ENCODE measurements around the gene SH3GL3.

DNA sequence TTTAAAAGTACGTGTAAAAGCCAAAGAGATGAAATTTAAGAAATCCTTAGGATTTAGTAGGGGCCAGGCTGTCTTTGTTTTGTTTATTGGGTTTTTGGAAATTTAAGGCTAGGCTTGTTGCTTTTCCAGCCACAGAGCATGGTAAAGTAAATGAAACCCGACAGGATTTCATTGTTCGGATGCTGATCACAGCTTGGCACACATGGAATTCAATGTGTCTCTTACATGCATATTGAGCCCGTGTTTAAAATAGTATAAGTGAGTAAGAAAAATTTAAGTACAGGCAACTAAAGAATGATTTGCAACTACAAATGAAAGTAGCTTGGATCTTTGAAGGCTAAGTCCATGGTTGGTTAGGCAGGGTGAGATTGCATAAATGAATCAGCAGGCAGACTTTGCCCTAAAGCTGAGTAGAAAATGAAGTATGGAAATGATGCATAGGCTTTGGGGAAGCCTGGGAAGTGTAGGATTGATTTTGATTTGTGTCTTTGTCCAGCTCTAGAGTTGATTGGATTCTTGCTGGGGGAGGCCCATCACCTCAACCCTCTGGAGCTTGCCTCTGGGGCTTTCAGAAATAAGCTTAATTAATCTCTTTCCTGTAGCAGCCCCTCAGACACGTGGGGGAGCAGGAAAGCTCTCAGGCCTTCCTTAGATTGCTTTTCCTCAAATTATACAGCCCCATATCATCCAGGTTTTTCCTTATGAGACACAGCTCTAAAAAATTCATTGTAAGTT, 138.6 kb downstream of the SH3GL3 start:
- TF ChIP-seq TAF1 (IDR thresholded peaks at IDR 0.05; ENCODE audit: borderline replicate concordance, insufficient read depth, low read length) (no peak), POLR2AphosphoS5 (IDR thresholded peaks at IDR 0.05; ENCODE audit: low read depth, low read length) (no peak)
- TF ChIP-seq, protein P1, sequence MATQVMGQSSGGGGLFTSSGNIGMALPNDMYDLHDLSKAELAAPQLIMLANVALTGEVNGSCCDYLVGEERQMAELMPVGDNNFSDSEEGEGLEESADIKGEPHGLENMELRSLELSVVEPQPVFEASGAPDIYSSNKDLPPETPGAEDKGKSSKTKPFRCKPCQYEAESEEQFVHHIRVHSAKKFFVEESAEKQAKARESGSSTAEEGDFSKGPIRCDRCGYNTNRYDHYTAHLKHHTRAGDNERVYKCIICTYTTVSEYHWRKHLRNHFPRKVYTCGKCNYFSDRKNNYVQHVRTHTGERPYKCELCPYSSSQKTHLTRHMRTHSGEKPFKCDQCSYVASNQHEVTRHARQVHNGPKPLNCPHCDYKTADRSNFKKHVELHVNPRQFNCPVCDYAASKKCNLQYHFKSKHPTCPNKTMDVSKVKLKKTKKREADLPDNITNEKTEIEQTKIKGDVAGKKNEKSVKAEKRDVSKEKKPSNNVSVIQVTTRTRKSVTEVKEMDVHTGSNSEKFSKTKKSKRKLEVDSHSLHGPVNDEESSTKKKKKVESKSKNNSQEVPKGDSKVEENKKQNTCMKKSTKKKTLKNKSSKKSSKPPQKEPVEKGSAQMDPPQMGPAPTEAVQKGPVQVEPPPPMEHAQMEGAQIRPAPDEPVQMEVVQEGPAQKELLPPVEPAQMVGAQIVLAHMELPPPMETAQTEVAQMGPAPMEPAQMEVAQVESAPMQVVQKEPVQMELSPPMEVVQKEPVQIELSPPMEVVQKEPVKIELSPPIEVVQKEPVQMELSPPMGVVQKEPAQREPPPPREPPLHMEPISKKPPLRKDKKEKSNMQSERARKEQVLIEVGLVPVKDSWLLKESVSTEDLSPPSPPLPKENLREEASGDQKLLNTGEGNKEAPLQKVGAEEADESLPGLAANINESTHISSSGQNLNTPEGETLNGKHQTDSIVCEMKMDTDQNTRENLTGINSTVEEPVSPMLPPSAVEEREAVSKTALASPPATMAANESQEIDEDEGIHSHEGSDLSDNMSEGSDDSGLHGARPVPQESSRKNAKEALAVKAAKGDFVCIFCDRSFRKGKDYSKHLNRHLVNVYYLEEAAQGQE (IDR thresholded peaks at IDR 0.05; ENCODE audit: insufficient read depth in 1 of 2, low read depth in 2 of 2, low read length in 2 of 2) = no peak

All from PFSK-1 (cell line).